WTC11 (cell line): ENCODE results near the gene MSI2.

Source experiments
- ATF1 ChIP-seq: sonication (generic); formaldehyde crosslinking; IDR thresholded peaks from 2 replicates; pipeline ENCODE4 v1.8.1; 2023; ENCODE audit warnings: mild to moderate bottlenecking, moderate library complexity, missing genetic modification reagents
- SP1 ChIP-seq: sonication (generic); formaldehyde crosslinking; conservative IDR thresholded peaks from 2 replicates; pipeline ENCODE4 v1.8.1; 2022; ENCODE audit warnings: missing genetic modification reagents
- ZNF121 ChIP-seq: sonication (generic); formaldehyde crosslinking; IDR thresholded peaks from 2 replicates; pipeline ENCODE4 v1.8.0; 2023; ENCODE audit warnings: missing genetic modification reagents
- TF ChIP-seq, protein P1 (sequence below): fragments of 200-600 bp; IDR thresholded peaks from 2 replicates; pipeline ENCODE4 v1.8.0; 2022; ENCODE audit warnings: antibody characterized with exemption
- TF ChIP-seq, protein P2 (sequence below): sonication (generic); formaldehyde crosslinking; IDR thresholded peaks from 2 replicates; pipeline ENCODE4 v1.8.1; 2022; ENCODE audit warnings: mild to moderate bottlenecking, moderate library complexity, missing genetic modification reagents
- TF ChIP-seq, protein P3 (sequence below): fragments of 250-450 bp; sonication (Bioruptor Pico); conservative IDR thresholded peaks from 2 replicates; pipeline ENCODE4 v1.9.0; 2021; ENCODE audit warnings: mild to moderate bottlenecking
- TF ChIP-seq, protein P4 (sequence below): sonication (generic); formaldehyde crosslinking; IDR thresholded peaks from 2 replicates; pipeline ENCODE4 v1.8.0; 2022; ENCODE audit warnings: mild to moderate bottlenecking, missing genetic modification reagents

GRCh38 chr17:57630736-57631135 lies 374.4 kb downstream of the MSI2 start:
- TF ChIP-seq, protein P1, sequence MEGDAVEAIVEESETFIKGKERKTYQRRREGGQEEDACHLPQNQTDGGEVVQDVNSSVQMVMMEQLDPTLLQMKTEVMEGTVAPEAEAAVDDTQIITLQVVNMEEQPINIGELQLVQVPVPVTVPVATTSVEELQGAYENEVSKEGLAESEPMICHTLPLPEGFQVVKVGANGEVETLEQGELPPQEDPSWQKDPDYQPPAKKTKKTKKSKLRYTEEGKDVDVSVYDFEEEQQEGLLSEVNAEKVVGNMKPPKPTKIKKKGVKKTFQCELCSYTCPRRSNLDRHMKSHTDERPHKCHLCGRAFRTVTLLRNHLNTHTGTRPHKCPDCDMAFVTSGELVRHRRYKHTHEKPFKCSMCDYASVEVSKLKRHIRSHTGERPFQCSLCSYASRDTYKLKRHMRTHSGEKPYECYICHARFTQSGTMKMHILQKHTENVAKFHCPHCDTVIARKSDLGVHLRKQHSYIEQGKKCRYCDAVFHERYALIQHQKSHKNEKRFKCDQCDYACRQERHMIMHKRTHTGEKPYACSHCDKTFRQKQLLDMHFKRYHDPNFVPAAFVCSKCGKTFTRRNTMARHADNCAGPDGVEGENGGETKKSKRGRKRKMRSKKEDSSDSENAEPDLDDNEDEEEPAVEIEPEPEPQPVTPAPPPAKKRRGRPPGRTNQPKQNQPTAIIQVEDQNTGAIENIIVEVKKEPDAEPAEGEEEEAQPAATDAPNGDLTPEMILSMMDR = no peak
- no peak for TF ChIP-seq SP1 (CRISPR knock-in tag)
- TF ChIP-seq ZNF121 (CRISPR knock-in tag) = no peak
- no peak for TF ChIP-seq ATF1 (CRISPR knock-in tag)
- TF ChIP-seq, protein P2, sequence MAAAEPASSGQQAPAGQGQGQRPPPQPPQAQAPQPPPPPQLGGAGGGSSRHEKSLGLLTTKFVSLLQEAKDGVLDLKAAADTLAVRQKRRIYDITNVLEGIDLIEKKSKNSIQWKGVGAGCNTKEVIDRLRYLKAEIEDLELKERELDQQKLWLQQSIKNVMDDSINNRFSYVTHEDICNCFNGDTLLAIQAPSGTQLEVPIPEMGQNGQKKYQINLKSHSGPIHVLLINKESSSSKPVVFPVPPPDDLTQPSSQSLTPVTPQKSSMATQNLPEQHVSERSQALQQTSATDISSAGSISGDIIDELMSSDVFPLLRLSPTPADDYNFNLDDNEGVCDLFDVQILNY = no peak
- TF ChIP-seq, protein P3, sequence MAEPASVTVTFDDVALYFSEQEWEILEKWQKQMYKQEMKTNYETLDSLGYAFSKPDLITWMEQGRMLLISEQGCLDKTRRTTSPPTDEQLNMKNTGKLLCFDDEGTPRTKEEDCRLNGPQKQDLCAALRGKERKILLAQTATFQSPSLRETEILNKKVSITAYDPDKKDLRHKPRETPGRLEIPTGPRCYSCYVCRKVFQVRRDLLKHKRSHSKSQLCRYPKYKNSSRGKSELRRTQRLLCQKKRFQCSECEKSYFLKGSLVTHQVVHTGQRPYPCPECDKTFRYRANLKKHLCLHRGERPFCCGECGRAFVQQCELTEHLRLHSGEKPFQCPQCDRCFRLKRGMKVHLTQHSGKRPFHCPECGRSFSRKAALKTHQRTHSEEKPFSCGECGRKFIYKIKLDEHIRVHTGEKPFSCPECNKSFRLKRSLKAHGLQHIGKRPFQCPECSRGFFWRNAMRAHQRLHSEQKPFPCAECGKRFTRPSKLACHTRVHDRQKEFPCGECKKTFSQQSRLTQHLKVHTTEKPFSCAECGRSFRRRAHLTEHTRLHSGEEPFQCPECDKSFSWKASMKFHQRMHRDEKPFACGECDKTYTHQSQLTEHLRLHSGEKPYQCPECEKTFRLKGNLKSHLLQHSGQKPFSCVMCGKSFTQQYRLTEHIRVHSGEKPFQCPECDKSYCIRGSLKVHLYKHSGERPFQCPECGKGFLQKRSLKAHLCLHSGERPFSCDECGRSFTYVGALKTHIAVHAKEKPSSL (CRISPR knock-in tag) = no peak
- TF ChIP-seq, protein P4, sequence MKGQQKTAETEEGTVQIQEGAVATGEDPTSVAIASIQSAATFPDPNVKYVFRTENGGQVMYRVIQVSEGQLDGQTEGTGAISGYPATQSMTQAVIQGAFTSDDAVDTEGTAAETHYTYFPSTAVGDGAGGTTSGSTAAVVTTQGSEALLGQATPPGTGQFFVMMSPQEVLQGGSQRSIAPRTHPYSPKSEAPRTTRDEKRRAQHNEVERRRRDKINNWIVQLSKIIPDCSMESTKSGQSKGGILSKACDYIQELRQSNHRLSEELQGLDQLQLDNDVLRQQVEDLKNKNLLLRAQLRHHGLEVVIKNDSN = no peak
